Kasumi-1 (cell line): ENCODE results near the gene MAP3K20.
A peak's percentile ranks its signal among the peaks of the same experiment; 100 is the strongest.
"Not testable (repeated sequence)": the region's sequence is repeated elsewhere in the genome, so short reads cannot be mapped to it uniquely, and the experiment has no call there.

ENCODE experiments used
- DNase-seq, 2 experiments: peaks; one replicate each; lab custom pipeline; 2025; lab: John Stamatoyannopoulos, UW

Gene MAP3K20

GRCh38 chr2:173235947-173236803, 160.5 kb downstream of the MAP3K20 start:
- no peak for DNase-seq

GRCh38 chr2:173238385-173238784, 162.7 kb downstream of the MAP3K20 start:
- no peak for DNase-seq

GRCh38 chr2:173238831-173239230, 163.2 kb downstream of the MAP3K20 start:
- DNase-seq = no peak

- no peak for DNase-seq
These were observed 164.0 kb downstream of the MAP3K20 start for GRCh38 chr2:173239644-173240043.

- DNase-seq = no peak
These were observed 164.4 kb downstream of the MAP3K20 start for GRCh38 chr2:173240083-173240482.

GRCh38 chr2:173241643-173242042, 166.0 kb downstream of the MAP3K20 start:
- no peak for DNase-seq

GRCh38 chr2:173247156-173247555, 171.5 kb downstream of the MAP3K20 start:
- no peak for DNase-seq

- no peak for DNase-seq
These were observed 172.7 kb downstream of the MAP3K20 start for GRCh38 chr2:173248381-173248780.

GRCh38 chr2:173249661-173250641, 174.3 kb downstream of the MAP3K20 start:
- DNase-seq = no peak

GRCh38 chr2:173251225-173251624, 175.6 kb downstream of the MAP3K20 start:
- DNase-seq = no peak

GRCh38 chr2:173252581-173252980, 176.9 kb downstream of the MAP3K20 start:
- no peak for DNase-seq

GRCh38 chr2:173254659-173255058, 179.0 kb downstream of the MAP3K20 start:
- DNase-seq = no peak

- no peak for DNase-seq
These were observed 183.1 kb downstream of the MAP3K20 start for GRCh38 chr2:173258701-173259100.

GRCh38 chr2:173262356-173262755, 186.7 kb downstream of the MAP3K20 start:
- not testable (repeated sequence) for DNase-seq

- DNase-seq = no peak
These were observed 188.5 kb downstream of the MAP3K20 start for GRCh38 chr2:173264151-173264550.

- peak; percentile 100 for DNase-seq
These were observed 189.1 kb downstream of the MAP3K20 start for GRCh38 chr2:173264603-173265366.

GRCh38 chr2:173271135-173271534, 195.5 kb downstream of the MAP3K20 start:
- DNase-seq = peak in 1 of 2 experiments; percentile 20

GRCh38 chr2:173271825-173272224, 196.2 kb downstream of the MAP3K20 start:
- no peak for DNase-seq

GRCh38 chr2:173272849-173273248, 197.2 kb downstream of the MAP3K20 start:
- DNase-seq = no peak

- DNase-seq = no peak
These were observed 203.3 kb downstream of the MAP3K20 start for GRCh38 chr2:173278794-173279526.

- DNase-seq = no peak
These were observed 203.9 kb downstream of the MAP3K20 start for GRCh38 chr2:173279527-173279868.
